HG03064 (cell line): Measurements from ENCODE around the gene IL4R.
"Not testable (repeated sequence)": the region's sequence is repeated elsewhere in the genome, so short reads cannot be mapped to it uniquely, and the experiment has no call there.

Source experiments
- ATAC-seq: cut with Tn5 transposase; IDR thresholded peaks from one replicate; pipeline ENCODE4 v1.9.1; 2021; ENCODE audit warnings: low read depth; ENCODE audit not compliant: unreplicated experiment

IL4R gene

DNA sequence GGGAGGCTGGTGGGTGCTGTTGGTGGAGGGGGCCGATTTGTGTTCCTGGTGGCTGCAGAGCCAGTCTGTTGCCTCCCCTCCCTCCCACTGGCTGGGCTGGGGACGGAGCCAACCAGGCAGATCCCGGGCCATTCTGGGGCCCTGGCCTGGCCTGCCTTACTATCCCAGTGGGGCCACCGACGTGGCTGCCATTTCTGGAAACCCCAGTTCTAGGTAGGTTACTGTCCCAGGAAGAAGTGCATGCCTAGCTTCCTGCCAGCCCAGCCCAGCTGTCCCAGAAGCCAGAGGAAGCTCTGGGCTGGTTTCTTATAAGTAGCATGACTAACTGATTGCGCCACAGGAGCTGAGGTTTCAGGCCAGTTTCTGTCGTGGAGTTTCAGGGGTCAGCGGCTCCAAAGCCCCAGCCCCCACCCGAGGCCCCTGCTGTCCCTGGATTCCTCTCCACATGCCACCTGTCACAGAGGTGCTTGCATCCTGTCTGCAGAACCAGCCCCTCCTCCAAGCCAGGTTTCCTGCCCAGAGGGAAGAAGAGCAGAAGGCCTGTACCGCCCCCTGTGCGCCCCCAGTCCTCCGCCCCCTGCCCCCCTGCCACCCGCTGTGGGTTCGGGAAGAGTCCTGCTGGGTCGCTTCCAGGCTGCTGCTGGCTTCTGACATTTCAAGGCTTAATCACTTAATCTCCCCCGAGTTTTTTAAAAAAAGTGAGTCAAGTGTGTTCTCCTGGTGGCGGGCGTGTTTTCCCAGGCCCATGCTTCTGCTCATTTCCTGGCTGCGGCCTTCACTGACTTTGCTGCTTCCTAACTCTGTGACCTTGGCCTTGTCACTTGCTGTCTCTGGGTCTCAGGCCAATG lies 13.2 kb downstream of the IL4R start:
- ATAC-seq: peak; percentile 70

DNA sequence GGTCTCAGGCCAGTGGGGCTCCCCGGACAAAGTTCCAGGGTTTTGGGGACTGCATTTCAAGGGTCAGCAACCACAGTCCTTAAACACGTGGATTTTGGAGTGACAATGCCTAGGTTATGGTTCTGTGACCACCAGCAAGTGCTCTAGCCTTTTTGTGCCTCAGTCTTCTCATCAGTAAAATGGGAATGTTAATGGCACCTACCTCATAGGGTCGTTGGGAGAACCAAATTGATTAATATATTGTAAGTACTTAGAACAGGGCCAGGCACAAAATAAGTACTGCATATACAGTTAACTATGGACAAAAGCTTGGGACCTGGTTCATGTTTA lies 13.8 kb downstream of the IL4R start:
- no peak for ATAC-seq

DNA sequence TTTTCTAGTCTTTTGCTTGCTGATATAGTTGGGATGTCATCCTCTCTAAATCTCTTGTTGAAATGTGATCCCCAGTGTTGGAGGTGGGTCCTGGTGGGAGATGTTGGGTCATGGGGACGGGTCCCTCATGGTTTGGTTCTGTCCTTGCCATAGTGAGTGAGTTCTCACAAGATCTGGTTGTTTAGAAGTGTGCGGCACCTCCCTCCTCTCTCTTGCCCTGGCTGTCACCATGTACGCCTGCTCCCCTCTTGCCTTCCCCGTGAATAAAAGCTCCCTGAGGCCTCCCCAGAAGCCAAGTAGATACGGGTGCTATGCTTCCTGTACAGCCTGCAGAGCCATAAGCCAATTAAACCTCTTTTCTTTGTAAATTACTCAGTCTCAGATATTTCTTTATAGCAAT lies 15.2 kb downstream of the IL4R start:
- ATAC-seq: no peak

DNA sequence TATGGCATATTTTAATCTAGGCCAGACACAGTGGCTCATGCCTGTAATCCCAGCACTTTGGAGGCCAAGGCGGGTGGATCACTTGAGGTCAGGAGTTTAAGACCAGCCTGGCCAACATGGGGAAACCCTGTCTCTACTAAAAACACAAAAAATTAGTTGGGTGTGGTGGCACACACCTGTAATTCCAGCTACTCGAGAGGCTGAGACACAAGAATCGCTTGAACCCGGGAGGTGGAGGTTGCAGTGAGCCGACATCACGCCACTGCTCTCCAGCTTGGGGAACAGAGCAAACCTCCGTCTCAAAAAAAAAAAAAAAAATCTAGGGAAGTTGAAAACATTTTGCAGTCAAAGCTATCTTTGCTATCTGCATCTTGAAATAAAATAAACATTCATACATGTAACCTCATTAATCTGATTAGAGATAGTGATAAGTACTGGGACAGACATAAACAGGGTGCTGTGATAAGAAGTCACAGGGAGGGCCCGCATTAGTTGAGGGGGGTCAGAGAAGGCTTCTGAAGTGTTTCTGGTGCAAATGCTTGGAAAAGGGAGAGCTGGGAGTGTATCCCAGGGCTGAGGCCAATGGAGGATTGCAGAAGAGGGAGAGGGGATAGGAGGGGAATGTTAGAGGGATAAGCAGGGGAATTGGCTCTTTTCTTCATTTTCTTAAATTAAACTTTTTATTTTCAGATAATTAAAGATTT lies 15.8 kb downstream of the IL4R start:
- not testable (repeated sequence) for ATAC-seq

DNA sequence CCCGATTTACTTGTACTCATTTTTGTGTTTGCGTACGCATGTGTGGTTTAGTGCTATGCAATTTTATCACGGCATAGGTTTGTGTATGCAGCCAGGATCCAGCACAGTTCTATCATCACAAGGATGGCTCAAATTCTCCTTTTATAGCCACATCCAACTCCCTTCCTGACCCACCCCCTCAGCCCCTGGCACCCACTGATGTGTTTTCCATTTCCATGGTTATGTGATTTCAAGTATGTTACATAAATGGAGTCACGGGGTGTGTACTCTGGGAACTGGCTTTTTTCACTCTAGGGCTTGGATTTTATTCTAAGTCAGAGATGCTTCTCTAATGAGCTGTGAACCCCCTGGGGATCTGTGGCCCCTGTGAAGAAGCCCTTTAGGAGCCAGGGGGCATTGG lies 16.8 kb downstream of the IL4R start:
- ATAC-seq: no peak

DNA sequence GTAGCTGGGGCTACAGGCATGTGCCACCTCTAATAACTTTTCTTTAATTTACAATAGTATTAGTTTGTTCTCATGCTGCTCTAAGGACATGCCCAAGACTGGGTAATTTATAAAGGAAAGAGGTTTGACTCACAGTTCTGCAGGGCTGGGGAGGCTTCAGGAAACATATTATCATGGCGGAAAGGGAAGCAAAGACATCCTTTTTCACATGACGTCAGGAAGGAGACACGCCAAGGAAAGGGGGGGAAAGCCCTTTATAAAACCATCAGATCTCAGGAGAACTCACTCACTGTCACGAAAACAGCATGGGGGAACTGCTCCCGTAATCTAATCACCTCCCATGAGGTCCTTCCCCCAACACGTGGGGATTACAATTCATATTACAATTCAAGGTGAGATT lies 18.3 kb downstream of the IL4R start:
- ATAC-seq: no peak

DNA sequence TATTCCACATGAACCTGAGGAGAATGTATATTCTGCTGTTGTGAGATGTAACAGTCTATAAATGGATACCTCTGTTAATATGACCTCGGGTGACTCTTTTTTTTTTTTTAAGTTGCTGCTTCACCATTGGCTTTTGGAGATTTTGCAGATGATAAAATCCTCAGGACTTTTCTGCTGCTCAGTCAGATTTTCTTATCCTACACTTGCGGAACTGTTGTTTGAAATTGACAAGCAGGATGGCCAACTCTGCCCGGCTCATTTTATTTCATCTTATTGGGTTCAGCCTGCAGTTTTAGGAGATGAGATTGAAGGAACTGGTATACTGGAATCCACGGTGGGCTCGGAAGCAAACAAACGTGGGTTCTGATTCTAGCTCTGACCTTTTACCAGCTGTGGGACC lies 19.3 kb downstream of the IL4R start:
- ATAC-seq: no peak

DNA sequence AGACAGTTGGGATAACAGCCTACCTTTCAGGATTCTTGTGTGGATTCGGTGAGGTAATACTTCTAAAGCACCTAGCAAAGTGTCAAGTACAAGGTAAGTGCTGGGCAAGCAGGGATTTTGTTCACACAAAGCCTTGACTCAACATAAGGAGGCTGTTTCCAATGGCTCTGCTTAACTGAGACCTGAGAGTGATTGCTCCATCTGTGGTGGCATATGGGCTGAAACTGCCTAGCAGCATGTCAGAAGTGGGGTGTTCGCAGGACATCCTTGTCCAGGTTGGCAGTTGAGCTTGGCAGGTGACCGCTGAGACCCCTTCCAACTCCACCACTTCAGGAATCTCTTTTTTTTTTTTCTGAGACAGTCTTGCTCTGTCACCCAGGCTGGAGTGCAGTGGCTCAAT lies 19.8 kb downstream of the IL4R start:
- ATAC-seq: no peak

DNA sequence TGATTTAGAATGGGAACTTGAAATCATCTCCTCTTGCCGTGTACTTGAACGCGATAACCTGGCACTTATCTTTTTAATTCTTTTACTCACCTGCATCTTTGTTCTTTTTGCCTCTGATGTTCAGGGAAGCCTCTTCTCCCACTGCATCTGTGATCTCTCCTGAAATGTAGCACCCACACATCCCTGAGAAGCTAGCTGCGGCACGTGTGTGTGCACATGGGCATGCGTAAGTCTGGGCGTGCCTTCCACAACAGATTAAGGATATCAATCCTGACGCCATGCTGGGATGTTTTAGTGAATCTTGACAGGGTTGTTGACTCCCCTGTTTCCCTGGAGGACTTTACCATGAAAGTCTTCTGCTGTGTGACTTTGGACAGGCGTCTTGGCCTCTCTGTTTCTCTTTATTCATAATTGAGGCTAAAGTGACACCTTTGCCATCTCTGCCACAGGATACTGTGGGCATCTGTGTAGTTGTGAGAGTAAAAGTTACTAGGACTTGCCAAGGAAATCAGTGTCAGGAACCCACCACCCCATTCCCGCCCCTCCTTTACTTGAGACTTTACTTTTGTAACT lies 20.5 kb downstream of the IL4R start:
- ATAC-seq: no peak

DNA sequence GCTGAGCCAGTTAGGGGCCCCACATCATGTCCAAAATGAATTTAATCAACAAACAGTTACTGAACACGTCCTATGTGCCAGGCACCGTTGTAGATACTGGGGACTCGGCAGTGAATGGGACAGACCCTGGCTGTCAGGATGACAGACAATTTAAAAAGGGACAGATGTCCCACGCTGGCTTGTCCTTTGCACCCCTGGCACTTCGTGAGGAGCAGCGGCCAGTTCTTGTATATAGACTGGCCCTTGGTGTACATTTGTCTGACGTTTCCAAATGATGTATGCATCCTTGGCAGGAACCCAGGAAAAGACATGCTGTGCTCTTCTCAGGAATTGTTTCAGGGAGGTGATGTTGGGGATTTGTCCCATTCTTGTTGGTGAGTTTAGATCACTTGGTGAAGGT lies 21.1 kb downstream of the IL4R start:
- ATAC-seq: no peak

DNA sequence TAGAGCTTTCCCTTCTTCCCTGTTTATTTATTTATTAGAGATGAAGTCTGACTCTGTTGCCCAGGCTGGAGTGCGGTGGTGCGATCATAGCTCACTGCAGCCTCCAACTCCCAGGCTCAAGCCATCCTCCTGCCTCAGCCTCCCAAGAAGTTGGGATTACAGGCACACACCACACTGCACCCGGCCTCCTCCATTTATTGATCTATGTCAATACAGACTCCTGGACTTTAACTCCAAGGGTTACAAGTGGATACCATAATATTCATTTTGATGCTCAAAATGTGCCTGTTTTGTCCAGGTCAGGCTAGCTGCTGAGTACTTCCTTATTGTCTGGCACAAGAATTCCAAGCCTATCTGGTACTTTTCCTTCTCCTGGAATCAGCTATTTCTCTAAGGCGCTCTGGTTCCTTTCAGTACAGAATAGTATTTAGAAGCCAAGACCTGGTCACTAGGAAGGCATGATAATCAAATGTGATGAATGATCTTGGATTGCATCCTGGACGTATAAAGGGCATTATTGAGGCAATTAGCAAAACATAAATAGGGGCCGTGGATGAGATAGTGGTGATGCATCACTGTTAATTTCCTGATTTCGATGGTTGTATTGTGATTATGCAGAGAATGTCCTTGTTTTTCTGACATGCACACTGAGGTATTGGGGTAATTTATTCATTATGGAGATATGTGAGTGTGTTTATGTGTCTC lies 21.7 kb downstream of the IL4R start:
- ATAC-seq: no peak

DNA sequence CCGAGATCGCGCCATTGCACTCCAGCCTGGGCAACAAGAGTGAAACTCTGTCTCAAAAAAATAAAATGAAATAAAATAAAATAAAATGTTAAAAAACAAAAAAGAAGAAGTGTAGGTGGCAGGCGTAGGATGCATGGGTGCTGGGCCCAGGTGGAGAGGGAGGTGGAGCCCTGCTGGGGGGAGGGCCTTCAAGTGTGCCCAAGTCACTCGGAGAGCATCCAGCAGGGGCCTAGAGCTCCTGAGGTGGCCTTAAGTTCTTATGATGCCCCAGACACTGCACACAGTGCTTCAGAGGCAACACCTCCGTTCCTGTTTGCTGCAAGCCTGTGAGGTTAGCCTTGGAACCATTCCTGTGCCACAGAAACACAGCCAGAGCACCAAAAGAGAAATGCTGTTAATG lies 23.2 kb downstream of the IL4R start:
- no peak for ATAC-seq

DNA sequence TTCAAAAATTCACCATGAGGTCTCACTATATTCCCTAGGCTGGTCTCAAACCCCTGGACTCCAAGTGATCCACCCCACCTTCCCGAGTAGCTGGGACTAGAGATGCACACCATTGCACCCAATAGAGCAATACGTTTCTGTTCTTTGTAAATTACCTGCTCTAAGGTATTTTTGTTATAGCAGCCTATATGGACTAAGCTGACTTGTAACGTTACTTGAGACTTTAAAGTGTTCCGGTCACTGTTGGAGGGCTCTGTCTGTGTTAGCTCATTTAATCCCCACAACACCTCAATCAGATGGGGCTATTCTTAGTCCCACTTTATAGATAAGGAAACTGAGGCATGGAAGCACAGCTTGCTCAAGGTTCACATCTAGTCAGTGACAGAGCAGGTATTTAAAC lies 25.4 kb downstream of the IL4R start:
- ATAC-seq: no peak

DNA sequence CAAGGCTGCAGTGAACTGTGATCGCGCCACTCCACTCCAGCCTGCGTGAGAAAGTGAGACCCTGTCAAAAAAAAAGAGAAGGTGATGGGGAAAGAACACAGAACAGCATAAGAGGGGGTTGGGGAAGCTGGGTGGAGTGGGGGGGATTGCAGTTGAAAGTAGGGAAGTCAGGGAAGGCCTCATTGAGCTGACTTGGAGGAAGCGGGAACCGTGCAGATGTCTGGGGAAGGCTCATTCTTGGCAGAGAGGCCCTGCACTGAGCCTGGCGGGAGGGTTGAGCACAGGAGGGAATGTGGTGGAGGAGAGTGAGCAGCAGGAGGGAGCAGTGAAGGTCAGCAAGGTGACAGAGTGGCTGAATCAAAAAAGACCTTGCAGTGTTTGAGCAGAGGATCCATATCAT lies 26.9 kb downstream of the IL4R start:
- no peak for ATAC-seq

DNA sequence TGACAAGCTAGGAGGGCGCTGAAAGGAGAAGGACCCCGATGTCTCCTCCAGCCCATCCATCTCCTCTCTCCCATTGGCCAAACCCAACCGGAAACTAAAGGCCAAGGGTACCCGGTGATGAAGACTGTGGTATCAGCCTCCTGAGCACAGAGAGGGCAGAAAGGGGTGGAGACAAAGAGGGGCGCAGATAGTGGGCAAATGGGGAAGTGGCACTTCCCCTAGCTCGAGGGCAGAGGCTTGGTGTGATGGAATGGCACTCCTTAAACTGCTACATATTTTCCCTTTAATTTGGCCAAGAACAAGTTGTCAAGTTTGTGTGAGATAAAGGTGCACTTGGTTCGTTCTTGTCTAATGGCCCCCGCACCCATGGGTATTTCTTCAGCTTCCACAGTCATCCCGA lies 27.8 kb downstream of the IL4R start:
- no peak for ATAC-seq

DNA sequence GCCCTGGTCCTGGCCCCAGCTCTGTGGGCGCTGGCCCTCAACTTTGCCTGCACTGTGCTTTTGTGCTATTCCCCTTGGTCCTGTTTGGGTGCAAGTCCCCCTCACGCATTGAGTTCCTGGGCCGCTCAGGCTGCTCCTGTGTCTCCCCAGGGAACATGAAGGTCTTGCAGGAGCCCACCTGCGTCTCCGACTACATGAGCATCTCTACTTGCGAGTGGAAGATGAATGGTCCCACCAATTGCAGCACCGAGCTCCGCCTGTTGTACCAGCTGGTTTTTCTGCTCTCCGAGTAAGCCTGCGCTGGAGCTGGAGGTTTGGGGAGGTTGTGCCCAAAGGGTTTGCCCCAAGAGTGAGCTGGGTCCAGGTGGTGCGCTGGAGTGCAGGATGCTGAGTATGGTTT lies 28.2 kb downstream of the IL4R start:
- ATAC-seq: no peak

DNA sequence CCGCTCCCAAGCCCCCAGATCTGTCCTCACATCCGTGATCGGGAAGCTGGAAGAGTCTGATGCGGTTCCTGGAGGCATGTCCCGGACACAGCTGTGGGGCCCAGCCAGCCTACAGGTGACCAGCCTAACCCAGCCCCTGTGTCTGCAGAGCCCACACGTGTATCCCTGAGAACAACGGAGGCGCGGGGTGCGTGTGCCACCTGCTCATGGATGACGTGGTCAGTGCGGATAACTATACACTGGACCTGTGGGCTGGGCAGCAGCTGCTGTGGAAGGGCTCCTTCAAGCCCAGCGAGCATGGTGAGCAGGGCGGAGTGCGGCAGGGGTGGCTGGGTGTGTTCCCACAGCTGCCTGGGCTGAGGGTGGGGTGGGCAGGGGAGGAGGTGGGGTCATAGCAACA lies 30.9 kb downstream of the IL4R start:
- no peak for ATAC-seq

DNA sequence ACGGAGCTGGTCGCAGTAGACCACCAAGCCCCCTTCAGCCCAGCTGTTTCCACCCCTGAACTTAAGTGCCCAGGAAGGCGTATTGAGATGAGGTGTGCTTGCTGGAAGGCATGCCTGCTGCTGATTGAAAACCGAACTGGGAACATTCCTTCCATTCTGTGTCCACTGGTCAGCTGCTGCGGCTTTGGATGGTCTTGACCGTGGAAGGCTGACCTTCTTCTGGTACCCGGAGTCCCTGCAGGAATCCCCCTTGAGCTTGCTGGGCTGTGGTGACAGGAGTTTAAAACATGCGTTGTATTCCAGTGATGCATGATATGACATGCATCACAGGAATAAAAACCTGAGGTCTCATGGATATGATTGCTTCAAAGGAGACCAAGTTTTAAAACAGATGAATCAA lies 31.4 kb downstream of the IL4R start:
- ATAC-seq: no peak

DNA sequence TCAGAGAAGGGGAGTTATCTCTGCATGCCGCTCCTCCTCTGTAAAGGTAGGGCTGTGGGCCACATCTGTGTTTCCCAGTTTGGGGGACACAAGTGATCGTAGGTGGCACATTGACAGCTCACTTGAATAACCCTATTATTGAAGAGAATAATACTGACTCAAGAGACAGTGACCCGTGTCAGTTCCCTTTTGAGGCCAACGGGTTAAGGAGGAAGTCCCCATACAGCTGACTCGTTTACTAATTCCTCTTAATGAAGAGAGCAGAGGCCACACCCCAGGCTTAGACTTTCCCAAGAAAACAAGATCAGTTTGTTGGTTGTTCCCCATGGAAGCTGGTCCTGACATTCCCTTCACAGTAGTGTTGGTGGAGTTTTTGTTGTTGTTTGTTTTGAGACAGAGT lies 33.0 kb downstream of the IL4R start:
- no peak for ATAC-seq

DNA sequence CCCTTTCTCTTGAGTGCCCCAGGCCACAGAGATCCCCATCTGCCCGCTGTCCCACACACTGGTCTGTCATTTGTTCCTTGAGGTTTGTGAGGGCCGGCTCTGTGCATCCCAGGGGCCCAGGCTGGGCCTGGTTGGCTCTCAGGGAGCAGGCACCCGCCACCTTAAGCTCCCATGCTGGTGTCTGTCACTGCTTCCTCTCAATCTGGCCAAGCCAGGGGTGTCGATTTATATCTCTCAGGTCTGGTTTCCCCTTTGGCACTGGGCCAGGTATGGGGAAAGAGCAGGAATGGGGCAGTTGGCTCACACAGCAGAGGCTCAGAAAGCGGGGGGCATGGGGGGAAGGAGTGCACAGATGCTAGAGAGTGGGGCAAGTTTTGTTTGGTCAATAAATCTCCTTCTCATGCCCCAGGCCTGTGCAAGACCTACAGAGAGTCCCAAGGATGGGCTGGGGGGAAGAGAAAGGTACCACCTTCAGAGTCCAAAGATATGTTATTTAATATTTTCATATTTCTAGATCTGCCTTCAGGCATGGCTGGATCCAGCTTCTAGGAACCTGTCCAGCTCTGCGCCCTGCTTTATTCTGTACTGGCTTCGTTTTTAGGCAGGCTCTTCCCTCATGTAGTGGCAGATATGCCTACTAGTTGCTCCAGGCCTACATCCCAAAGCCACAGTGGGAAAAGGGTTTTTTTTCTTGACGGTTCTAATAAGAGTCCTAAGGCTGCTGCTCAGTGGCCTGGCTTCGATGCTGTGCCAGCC lies 34.3 kb downstream of the IL4R start:
- ATAC-seq: no peak

DNA sequence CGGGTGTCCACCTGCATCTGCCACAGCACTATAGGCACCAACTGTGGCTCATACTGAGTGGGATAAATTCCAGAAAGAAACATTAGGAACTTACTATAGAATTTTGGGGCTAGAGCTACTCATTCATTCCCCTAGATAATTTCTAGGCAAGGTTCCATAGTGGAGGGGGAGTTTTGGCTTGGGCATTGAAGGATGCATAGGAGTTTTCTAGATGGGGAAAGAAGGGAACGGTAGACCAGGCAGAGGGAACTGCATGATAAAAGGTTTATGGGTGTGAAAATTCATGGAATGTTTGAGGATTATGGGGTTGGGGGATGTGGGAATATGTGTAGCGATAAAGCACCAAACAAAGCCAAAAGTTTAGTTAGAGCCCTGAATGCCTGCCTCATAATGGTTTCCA lies 35.5 kb downstream of the IL4R start:
- no peak for ATAC-seq
